HG03432 (cell line): ENCODE results near the gene IFIT5.
"Not testable (repeated sequence)": the region's sequence is repeated elsewhere in the genome, so short reads cannot be mapped to it uniquely, and the experiment has no call there.

Source experiments
- ATAC-seq: cut with Tn5 transposase; IDR thresholded peaks from one replicate; pipeline ENCODE4 v1.9.1; 2021; ENCODE audit warnings: mild to moderate bottlenecking, moderate library complexity; ENCODE audit not compliant: unreplicated experiment

The IFIT5 gene

GRCh38 chr10:89427629-89428028, 13.3 kb downstream of the IFIT5 start:
- no peak for ATAC-seq

- ATAC-seq, result no peak
Observed at GRCh38 chr10:89428877-89429276, 14.5 kb downstream of the IFIT5 start.

GRCh38 chr10:89431977-89432376, 17.6 kb downstream of the IFIT5 start:
- no peak for ATAC-seq

GRCh38 chr10:89438525-89438924, 24.2 kb downstream of the IFIT5 start:
- no peak for ATAC-seq

GRCh38 chr10:89440226-89441009, 26.1 kb downstream of the IFIT5 start:
- ATAC-seq, result no peak

- ATAC-seq, result no peak
Observed at GRCh38 chr10:89442289-89442688, 27.9 kb downstream of the IFIT5 start.

GRCh38 chr10:89444819-89445218, 30.5 kb downstream of the IFIT5 start:
- not testable (repeated sequence) for ATAC-seq

GRCh38 chr10:89450901-89451300, 36.5 kb downstream of the IFIT5 start:
- no peak for ATAC-seq

GRCh38 chr10:89452193-89452592, 37.8 kb downstream of the IFIT5 start:
- ATAC-seq, result no peak

- ATAC-seq, result no peak
Observed at GRCh38 chr10:89454561-89455347, 40.4 kb downstream of the IFIT5 start.

- no peak for ATAC-seq
Observed at GRCh38 chr10:89458291-89458690, 43.9 kb downstream of the IFIT5 start.

- ATAC-seq, result no peak
Observed at GRCh38 chr10:89458784-89459183, 44.4 kb downstream of the IFIT5 start.

- ATAC-seq, result no peak
Observed at GRCh38 chr10:89463846-89464537, 49.6 kb downstream of the IFIT5 start.

GRCh38 chr10:89465196-89465595, 50.8 kb downstream of the IFIT5 start:
- ATAC-seq, result no peak

GRCh38 chr10:89466599-89467035, 52.2 kb downstream of the IFIT5 start:
- ATAC-seq, result no peak

GRCh38 chr10:89468191-89468965, 54.0 kb downstream of the IFIT5 start:
- ATAC-seq, result no peak

- ATAC-seq, result no peak
Observed at GRCh38 chr10:89469517-89469916, 55.1 kb downstream of the IFIT5 start.
